KOPT-K1 (cell line): ENCODE results near the gene GALK2.

Experiments used
- H3K27ac ChIP-seq: fragments of 200-600 bp; sonication (generic); 2 replicates; pipeline ENCODE4 v1.5.1; 2016; ENCODE audit warnings: antibody characterized with exemption, mild to moderate bottlenecking, low read depth, low read length; ENCODE audit not compliant: poor library complexity, severe bottlenecking
- H3K36me3 ChIP-seq: fragments of 200-600 bp; sonication (generic); 2 replicates; pipeline ENCODE4 v1.5.1; 2017; ENCODE audit warnings: antibody characterized with exemption, mild to moderate bottlenecking, low read length, moderate library complexity; ENCODE audit not compliant: insufficient read depth
- H3K9me3 ChIP-seq: fragments of 200-600 bp; sonication (generic); 2 replicates; pipeline ENCODE4 v1.5.1; 2017; ENCODE audit warnings: antibody characterized with exemption, low read length, mild to moderate bottlenecking; ENCODE audit not compliant: insufficient read depth, poor library complexity, severe bottlenecking

GALK2 gene

DNA sequence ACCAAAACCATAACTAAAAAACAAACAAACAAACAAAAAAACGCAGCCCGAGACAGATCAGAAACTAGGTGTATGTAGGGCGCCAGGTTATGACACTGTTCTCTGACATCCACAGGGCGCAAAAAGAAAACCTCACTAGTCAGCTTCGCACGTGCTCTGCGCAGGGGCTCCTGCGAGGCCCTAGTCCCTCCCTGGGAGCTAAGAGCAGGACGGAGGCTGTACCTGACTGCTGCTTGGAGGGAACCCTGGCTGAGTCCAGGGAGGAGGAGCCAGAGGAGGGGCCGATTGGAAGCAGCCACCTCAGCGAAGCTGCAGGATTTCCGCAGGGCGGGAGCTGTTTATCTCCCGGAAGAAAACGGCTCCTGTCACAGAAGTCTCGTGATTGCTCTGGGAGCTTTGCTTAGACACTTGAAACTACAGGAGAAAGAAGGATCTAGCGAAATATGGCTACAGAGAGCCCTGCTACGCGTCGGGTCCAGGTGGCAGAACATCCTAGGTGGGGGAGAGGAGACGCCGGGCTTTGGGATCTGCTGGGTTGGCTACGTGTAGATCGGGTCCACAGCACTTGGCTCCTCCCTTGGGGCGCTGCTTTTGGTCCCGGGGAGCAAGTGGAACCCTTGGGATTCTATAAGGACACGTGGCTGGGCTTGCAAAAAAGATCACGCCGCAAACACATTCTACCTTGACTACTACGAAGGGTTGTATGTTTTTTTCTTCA lies at the start of gene GALK2:
GALK2 (plus strand) TSS at position 368 of the 718 bp plus-strand sequence; CDS start at position 444, 76 bp downstream.
- no peaks in the 10 kb centered on the region for H3K36me3 ChIP-seq
- peak within 1 kb of the TSS; percentile 81 for H3K27ac ChIP-seq
- H3K9me3 ChIP-seq = peaks cover 4% of the 10 kb centered on the region

DNA sequence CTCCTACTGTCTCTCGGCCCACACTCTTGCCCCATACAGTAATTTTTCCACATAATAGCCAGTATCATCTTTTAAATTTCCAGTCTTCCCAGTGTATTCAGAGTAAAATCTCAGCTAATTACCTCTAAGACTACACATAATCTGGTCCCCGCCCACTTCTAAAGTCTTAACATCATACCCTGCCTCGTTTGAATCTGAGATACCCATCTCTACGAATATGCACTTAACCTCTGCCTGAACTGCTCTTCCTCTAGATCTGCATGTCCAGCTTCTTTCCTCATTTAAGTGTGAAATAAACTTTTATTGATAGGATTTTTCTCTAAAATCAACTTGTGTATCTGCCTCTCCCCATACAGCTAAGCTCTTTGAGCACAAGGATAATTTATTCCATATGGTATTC lies 49.2 kb upstream of the GALK2 start:
- Histone ChIP-seq H3K9me3 (no peaks in the 10 kb centered on the region), H3K27ac (no peak overlapping the region), H3K36me3 (peaks cover 28% of the 10 kb centered on the region)

DNA sequence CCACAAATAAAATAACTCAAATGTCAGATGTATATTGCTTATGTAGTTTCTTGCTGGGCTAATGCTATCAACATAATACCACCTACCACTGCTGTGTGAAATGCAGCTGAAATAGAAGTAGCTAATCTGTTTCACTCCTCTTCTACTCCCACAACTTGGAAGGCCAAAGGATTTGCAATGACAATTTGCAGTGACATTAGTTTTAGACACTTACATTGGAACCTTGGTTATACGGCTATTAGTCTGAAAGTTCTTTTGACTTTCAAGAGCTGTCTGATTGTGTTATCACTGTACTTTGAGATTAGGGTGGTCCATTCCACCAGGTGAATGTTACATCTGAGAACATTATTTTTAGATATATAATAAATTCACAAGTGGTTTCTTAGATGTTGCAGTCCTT lies 48.1 kb upstream of the GALK2 start:
- H3K36me3 ChIP-seq = peaks cover 33% of the 10 kb centered on the region
- no peak overlapping the region for H3K27ac ChIP-seq
- H3K9me3 ChIP-seq = no peaks in the 10 kb centered on the region

DNA sequence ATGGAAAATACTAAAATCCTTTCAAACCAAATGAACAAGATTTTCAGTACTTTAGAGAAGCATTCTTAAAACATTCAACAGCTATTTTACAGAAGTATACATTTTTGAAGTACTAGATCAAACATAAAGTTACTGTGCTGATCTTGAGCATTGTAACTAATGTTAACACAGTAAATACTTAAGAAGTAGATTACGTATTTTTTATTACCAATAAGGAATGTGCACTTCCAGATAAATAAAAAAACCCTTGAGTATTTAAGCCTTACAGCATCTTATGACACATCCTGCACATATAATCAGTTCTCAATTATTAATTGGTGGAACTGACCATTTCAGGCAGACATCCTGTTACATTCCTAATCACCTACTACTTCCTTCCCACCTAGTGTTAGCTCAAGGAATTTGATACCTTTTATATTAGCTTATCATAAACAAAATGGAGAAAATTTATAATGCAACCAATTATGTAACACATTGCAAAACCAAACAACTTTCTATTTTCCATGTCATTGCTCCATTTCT lies 47.4 kb upstream of the GALK2 start:
- Histone ChIP-seq H3K36me3 (peaks cover 40% of the 10 kb centered on the region), H3K27ac (no peak overlapping the region), H3K9me3 (no peaks in the 10 kb centered on the region)

DNA sequence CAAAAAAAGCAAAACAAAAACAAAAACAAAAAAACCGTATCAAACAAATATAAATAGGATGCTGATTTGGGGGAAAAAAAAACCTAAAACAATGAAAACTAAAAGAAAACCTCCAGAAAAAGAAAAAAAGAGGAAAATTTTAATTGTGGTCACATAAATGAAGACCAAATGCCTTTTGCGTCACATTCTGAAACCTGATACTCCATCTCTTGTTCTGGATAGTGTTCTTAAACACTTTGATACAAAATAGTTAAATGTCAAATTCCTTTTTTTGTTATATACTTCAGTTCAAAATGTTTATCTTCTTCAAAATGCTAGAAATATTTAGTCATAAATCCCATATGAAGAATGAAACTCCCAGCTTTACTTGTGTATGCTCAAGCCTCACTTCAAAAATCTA lies 45.7 kb upstream of the GALK2 start:
- H3K36me3 ChIP-seq = peaks cover 56% of the 10 kb centered on the region
- H3K9me3 ChIP-seq = no peaks in the 10 kb centered on the region
- H3K27ac ChIP-seq = no peak overlapping the region

DNA sequence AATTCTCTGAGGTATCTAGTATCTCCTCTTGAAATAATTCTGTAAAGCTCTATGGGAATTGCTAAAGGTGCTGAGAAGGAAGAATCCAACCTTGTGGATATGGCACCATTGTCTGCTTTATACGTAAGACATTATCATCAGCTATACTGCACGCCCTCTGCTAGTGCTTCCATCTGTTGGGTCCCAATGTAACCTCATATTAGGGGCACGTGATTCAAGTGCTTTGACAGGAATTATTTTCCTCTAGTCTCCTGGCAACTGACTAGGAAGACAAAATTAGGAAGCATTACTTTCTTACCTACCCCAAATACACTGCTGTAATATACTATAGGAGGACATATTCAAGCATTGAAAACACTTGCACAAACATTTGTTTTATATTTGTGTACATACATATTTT lies 38.6 kb upstream of the GALK2 start:
- H3K36me3 ChIP-seq = peaks cover 98% of the 10 kb centered on the region
- H3K9me3 ChIP-seq = no peaks in the 10 kb centered on the region
- no peak overlapping the region for H3K27ac ChIP-seq

DNA sequence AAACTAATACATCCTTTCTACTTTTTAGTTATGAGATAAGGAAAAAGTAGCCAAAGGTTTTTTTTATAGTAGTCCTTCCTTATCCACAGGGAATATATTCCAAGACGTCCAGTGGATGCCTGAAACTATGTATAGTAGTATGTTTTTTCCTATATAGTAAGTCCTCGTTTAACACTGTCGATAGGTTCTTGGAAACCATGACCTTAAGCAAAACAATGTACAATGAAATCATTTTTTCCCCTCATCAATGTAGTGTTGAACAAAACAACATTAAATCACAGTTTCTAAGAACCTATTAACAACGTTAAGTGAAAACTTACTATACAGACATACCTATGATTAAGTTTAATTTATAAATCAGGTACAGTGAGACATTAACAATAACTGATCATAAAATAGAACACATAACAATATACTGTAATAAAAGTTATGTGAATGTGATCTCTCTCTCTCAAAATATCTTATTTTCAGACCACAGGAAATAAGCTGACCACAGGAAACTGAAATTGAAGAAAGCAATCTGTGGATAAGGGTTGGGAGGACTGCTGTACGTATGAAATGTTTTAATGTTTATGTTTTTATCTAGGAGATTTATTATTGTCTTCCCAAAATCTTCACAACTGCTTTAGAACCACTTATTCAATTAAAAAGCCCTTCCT lies 35.2 kb upstream of the GALK2 start:
- H3K27ac ChIP-seq = no peak overlapping the region
- H3K9me3 ChIP-seq = no peaks in the 10 kb centered on the region
- peaks cover 100% of the 10 kb centered on the region for H3K36me3 ChIP-seq

DNA sequence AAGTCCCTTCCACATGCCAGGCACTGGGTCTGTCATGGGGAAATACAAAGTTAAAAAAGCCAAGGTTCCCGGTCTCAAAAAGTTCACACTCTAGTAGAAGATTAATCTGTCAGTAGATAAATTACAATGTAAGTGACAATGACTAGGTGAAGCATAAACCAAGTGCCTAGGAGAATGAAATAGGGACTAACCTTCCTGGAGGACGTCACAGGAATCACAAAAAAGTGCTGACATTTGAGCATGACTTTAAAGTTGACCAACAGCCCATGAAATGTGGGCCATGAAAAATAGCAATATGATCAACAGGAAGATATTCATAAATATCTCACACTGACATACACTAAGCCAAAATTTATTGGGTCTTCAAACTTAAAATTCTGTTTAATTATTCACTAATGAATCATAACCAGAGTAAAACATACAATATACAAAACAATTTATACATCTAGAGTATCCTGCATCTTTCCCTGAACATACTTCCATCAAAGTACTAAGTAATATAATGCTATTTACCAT lies 34.6 kb upstream of the GALK2 start:
- Histone ChIP-seq H3K27ac (no peak overlapping the region), H3K36me3 (peaks cover 100% of the 10 kb centered on the region), H3K9me3 (no peaks in the 10 kb centered on the region)

DNA sequence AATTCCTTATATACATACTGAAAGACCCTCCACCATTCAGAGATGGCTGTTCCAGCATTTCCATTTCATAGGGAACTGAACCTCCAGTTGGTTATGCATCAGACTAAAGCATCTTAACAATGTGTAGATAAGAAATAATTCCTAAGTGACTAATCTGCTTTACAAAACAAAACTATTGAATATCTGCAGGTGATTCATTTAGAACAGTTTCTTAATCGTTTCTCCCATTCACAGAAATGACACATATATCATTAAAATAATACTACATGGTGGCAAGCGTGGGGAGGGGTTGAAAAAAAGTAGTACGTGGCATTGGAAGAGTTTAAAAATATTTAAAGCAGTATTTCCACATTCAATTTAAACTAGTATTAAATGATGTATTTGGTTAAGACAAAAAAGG lies 34.1 kb upstream of the GALK2 start:
- no peaks in the 10 kb centered on the region for H3K9me3 ChIP-seq
- peaks cover 100% of the 10 kb centered on the region for H3K36me3 ChIP-seq
- no peak overlapping the region for H3K27ac ChIP-seq

DNA sequence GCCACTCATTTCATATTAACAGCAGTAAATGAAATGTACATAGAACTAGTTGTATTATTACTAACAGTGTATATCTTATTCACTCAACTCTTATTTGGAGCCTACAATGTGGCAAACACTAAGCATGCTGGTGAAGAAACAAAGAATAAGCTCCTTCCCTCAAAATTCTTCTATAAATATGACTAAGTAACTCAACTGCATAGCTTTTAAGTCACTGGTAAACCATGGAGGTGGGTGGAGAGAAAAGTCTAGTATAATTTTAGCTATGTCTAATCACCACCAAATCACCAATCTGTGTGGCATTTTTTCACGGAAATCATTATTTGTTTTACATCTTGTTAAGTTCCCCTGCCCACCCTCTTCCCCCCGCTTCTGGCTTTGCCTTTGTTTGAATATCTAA lies 32.2 kb upstream of the GALK2 start:
- Histone ChIP-seq H3K27ac (no peak overlapping the region), H3K36me3 (peaks cover 100% of the 10 kb centered on the region), H3K9me3 (no peaks in the 10 kb centered on the region)

DNA sequence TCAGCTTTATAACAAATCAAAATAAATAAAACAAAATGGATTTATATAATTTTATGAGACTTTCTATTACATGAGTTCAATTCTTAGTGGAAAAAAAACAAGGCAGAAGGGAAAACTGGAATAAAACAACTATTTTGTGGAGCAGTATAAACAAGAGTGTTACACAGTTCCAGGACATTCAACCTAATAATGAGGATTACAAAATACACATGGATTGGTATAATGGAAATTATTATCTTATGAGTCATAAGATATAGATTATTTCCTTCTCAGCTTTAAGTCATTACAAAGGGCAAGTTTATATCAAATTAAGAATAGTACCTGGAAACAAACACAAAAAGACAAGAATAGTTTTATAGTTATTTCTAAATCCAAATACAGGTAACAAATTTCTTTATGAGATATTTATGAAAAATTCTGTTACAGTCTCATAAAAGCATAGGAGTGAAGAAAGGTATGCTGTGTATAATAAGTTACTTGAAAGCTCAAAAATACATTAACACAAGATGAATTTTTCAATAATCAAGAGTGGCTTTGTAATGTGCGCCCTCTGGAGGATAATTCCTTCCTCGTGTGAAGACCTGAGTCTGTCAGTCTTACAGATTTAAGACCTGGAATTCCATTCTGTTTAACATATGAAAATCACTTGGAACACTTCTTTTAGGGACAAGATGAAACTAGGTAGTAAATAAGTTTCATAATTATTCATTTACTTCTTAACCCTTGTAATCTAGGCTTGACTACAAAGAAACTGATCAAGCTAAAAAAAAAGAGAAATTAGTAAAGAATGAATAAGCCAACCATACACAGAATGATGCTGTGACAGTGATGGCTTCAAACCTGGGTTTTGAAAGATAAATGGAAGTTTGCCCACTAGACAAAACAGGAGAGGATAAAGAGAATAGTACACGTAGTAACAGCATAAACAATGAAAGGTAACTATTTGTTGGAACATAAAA lies 24.1 kb upstream of the GALK2 start:
- no peak overlapping the region for H3K27ac ChIP-seq
- peaks cover 50% of the 10 kb centered on the region for H3K36me3 ChIP-seq
- no peaks in the 10 kb centered on the region for H3K9me3 ChIP-seq

DNA sequence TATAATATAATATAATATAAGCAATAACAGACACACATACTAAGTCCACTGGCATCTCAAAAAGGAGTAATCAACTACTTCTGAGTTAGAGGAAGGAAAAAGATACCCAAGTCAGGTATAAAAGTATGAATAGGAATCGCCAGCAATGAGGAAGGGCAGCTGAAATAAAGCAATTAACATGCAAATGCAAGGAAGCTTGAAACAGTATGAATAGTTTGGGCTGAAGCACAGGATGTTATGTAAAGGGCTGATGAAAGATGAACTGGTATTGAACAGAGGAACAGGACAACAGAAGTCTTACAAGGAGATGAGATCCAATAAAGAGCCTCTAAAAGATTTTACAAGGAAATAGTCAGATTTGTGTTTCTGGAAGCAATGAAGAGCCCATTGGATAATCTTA lies 21.7 kb upstream of the GALK2 start:
- H3K9me3 ChIP-seq = no peaks in the 10 kb centered on the region
- peaks cover 27% of the 10 kb centered on the region for H3K36me3 ChIP-seq
- no peak overlapping the region for H3K27ac ChIP-seq

DNA sequence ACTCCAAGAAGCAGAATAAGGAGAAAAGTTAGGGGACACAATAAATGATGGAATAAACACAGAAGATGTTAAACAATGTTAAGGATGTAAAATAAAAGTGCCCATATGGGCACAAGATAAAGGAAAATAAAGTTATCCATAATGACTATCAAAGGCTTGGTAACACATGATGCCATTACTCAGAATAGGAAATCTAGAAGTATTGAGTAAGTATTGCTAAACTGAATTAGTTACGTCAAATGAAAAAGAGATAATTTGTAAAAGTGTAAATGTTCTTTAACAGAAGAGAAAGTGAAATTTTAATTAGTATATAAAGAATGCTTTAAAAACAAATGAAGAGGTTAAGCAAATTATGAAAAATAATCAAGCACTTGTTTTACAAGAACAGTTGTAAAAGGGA lies 21.3 kb upstream of the GALK2 start:
- H3K36me3 ChIP-seq = peaks cover 22% of the 10 kb centered on the region
- no peak overlapping the region for H3K27ac ChIP-seq
- H3K9me3 ChIP-seq = no peaks in the 10 kb centered on the region

DNA sequence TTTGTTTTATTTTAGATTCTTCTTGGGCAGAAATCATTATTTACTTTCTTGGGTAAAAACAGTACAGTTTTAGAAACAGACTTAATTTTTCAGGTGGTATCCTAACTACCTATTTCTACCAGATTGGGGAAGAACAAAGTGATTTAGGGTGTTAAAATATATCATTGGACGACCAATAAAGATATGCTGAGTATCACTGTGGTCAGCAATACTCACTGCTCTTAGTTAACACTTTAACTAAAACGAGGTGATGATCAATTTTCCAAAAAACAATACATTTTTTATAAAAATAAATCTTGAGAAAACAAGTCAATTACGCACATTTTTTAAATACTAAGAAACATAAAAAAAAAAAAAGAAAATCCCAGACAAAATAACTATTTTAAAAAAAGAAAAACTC lies 18.2 kb upstream of the GALK2 start:
- no peaks in the 10 kb centered on the region for H3K9me3 ChIP-seq
- peaks cover 7% of the 10 kb centered on the region for H3K36me3 ChIP-seq
- no peak overlapping the region for H3K27ac ChIP-seq
